Superior temporal gyrus (tissue), 1 donor: ENCODE results near the gene GNB1L.
"Not testable (repeated sequence)": the region's sequence is repeated elsewhere in the genome, so short reads cannot be mapped to it uniquely, and the experiment has no call there.

Experiments
- DNase-seq: peaks from one replicate; pipeline ENCODE4 v3.0.0-alpha.2; 2016; ENCODE audit errors: extremely low spot score

Gene GNB1L

DNA sequence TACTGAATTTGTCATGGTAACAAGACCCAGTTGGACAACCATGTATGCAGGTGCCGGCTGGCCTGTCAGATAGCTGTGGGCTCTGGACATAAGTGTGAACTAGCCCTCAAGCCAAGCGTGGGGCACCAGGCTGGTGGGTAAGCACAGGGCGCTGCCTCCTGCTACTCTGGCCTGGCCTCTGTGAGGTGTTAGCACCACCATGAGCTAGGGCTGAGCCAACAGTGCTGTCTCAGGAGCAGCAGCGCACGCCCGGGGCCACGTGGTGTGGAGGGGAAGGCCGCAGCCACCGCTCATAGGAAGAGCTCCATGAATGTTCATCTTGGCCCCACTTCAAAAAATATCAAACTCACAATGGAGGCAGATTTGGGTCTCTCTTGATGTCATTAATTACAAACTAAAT is 35.3 kb upstream of the GNB1L start:
- no peak for DNase-seq

DNA sequence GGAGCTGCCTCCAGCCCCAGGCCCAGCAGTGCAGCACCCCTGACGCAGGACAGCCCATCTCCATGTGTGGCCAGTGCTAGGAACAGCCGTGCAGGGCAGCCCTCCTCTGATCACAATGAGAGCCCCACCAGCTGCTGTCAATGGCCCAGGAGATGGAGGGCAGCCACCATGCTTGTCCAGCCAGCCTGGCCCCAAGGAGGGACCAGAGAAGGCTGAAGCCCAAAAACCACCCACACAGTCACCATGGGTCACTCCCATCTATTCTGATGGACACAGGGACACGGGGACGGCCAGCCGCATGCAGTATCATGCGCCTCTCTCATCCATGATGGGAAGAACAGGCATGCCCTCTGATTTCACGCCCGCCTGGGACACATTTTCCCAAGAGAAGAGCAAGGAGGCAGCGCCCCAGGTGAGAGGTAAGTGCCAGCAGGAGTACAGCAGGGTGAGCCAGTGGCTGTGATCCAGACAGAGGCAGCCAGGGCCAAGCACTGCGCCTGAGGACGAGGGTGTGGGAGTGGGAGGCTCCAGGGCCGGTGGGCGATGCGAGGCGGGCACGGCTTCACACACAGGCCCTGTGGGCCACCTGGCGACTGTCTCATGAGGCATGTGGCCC is 33.6 kb upstream of the GNB1L start:
- no peak for DNase-seq

DNA sequence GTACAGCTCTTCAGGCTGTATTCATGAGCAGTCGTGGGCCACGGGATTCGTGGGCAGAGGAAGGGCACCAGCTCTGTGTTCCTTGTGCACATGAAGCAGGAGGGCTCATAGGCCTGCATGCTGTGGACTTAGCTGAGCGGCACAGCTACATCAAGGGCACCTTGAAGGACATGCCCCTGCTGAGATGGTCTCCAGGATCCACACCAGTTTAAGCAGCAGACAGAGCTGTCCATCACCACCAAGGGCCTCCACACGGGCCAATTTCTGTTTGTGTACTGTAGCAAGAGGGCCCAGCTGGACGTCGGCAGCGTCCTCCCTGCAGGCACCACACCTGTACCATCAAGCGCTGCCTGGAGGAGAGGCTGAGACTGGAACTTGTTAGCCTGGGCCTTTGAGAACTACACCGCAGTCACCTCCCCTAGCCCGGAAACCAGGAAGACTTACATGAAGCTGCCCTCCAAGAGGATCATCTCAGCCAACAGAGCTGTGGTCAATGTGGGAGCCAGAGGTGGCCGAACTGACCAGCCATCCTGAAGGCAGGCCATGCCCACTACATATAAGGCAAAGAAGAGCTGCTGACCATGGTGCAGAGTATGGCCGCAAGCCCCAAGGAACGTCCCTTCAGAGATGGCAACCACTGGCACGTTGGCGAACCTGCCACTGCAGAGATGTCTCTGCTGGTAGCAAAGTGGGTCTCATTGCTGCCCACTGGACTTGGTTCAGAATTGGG is 32.7 kb upstream of the GNB1L start:
- DNase-seq = no peak

DNA sequence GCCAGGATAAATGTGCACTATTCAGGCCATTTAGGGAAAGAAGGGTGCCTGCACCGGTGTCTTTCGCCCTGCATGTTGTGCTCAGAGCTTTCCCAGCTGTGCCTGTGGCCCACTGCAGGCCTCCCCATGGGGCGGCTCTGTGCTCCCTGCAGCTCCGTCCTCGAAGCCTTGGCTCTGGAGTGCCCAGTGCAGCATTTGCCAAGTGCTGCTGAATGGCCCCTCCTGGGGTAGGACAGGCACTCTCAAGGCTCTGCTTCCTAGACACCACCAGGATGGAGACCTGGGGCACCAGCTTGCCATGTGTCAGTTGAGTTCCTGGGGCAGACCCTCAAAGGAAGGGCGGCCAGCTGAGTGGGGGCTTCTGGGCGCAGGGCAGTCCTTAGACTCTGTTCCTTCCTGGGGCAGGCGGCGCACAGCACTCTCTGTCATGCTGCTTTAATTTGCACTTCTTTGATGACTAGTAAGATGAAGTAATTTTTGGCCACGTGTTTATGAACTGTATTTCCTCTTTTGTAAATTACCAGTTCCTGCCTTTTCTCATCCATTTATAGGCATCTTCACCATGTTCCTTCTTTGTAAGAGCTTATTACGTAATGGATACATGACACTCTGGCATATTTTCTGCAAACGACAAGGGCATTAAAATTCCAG is 32.1 kb upstream of the GNB1L start:
- peak; percentile 55 for DNase-seq

DNA sequence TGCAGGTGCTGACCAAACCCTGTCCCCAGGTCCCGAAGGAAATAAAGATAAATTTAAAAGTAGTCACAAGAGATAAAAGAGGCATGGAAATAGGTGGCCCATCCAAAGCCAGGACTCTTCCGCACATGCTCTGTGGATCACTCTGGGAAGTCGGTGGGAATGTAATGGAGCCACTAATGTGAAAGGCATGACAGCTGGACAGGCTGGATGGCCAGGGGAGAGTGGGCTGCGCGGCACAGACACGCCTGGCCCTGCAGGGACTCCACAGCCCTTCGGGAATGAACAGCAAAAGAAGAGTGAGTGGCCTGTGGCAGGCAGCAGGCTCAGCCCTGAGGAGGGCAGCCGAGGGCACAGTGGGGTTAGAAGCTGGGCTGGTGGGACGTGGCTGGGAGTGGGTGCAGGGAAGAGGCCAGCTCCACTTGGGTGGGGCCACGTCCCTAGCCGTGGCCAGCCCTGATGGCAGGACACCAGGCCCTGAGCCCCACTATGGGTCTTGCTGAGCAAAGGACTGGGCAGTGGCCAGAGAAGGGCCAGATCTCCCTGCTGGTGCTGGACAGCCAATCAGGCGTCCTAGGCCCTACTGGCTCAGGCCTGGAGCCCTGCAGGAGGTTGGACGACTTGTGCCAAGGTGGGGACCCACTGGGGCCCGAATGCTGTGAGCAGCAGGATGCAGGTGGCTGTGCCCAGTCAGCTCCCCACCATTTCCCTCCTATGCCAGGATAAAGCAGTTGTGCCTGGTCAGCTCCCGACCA is 31.3 kb upstream of the GNB1L start:
- DNase-seq = no peak

DNA sequence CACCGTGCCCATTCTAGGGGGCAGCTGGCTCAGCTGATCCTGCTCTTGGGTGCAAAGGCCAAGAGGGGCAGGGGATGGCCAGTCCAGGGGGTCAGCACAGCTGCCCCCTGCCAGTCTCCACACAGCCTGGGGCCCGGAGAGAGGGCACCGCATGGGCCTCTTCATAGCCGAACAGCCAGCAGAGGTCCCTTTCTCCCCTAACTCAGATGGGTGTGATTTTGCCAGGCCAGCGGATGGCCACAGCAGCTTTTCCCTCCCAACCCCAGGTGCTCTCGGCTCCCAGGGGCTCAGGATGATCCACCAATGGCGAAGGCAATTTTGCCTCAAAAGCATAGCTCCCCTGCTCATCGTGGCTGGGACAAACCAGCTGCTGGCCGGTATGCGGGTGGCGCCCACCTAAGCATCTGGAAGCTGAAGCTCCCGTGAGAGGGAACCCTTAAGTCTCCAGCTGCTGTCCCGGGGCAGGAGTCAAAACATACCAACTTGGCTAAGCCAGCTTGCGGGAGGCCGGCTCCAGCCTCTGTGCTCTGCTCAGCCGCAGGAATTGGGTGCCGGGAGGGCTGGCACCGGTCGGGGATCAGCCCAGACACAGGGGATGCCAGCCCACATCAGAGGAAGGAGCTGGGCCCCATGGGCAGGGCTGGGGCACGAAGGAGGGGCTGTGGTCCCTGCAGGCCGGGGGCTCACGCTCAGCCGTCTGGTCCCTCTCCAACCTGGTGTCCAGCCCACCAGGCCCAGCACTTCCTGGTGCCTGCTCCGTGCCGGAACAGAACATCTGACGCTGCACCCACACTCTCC is 30.5 kb upstream of the GNB1L start:
- DNase-seq = no peak

DNA sequence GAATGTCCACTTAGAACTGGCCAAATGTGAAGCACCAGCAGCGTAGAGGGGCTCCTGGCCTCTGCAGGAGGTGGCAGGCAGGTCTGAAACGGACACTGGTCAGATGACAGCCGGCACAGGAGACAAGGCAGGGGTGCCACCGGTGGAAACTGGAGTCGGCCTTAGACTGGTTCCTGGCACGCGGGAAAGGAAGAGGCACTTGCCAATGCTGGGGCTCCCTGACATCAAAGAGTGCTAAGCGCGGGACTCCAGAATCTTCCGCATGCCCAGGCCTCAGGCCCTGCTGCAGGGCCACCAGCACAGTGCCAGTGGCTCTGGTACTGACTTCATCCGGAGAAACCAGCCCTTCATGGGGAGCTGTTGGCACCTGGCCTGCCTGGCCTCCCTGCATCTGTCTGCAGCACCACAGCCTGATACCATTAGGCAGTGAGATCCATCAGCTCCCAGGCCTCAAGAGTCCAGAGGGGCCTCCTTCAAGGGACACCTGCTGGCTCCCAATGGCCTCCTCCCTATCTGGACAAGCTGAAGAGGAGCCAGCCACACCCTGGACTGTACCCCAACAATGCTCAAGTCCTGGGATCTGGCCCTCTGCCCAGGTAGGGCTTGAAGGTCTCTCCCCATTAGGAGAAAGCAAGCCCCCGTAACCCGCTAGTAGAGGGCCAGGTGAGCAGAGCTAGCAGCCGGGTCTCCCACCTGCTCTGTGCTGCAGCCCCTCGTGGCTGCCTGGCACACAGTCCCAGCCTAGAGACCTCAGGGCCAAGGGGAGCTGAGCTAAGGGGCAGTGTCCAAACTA is 29.7 kb upstream of the GNB1L start:
- no peak for DNase-seq

DNA sequence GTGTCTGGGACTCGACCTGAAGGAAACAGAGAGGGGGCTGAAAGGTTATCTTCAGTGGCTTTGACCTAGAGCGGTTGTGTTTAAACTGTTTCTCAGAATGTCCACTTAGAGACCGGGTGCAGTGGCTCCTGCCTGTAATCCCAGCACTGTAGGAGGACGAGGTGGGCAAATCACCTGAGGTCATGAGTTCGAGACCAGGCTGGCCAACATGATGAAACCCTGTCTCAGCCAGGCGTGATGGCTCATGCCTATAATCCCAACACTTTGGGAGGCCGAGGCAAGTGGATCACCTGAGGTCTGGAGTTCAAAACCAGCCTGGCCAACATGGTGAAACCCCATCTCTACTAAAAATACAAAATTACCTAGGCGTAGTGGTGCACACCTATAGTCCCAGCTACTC is 28.8 kb upstream of the GNB1L start:
- DNase-seq = not testable (repeated sequence)

DNA sequence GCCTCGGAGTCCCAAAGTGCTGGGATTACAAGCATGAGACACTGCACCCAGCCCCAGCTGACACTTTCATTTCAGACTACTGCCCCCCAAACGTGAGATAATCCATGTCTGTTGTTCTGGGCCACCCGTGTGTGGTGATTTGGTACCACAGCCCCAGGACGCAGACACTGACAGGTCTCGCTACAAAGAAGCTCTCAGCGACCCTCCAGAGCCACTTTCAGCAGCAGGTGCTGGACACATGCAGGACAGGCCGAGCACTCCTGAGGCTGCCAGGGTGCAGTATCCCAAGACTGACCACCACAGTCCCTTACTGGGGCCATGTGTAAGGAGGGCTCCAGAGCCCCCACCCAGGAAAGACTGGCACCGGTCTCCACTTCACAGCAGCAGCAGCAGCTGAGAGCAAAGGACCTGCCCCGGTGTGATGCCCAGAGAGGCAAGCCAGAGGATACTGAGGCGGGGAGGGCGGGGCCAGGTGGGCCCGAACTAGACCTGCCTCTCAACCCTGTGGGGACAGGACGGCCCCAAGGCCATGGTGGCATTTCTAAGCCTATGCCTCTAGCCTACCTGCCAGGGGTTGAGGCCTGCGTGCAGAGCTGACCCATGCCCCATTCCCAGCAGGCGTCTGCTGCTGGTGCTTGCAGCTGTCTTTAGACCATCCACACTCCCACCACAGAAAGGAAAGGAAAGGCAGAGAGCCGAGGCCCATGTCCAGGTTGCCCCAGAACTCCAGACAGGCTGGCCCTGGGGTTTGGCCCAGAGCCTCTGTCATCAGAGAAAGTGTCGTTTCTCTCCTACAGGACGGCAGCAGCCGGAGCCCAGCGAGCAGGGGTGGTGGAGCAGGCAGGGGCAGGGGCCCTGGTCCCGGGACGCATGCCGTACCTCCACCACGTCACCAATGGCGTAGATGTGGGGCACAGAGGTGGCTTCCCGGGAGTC is 28.0 kb upstream of the GNB1L start:
- DNase-seq = no peak

DNA sequence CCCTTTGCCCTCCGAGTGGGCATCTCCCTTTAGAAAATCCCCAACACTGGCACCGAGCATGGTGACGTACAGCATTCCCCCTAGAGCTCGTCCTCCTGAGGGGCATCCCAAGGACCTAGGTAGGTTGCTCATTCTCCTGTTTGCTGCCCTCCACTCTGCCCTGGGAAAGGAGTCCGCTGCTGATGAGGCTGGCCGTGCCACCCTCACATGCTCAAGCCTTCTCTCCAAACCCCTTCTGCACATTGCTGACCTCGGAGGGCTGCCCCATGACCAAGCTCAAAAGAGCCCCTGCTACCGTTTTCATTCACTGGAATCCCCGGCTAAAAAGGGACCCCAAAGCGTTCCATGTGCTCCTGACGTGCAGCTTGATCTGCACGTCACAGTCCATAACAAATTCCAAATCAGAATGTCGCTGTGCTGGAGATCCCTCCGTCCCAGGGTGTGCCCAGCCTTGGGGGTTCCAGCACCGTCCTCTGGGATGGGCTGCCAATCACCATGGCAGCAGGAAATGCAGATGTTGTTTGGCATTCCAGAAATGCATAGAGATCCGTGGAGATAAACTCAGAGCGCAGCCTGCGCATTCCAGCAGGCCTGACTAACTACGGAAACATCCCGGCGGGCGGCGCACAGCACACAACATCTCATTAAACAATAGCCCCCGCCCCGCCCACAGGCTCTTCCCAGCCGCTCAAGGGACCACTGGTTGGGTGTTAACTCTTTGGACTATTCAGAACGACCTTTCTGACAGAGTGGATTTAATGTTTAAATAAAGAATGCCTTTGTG is 26.3 kb upstream of the GNB1L start:
- DNase-seq = no peak

DNA sequence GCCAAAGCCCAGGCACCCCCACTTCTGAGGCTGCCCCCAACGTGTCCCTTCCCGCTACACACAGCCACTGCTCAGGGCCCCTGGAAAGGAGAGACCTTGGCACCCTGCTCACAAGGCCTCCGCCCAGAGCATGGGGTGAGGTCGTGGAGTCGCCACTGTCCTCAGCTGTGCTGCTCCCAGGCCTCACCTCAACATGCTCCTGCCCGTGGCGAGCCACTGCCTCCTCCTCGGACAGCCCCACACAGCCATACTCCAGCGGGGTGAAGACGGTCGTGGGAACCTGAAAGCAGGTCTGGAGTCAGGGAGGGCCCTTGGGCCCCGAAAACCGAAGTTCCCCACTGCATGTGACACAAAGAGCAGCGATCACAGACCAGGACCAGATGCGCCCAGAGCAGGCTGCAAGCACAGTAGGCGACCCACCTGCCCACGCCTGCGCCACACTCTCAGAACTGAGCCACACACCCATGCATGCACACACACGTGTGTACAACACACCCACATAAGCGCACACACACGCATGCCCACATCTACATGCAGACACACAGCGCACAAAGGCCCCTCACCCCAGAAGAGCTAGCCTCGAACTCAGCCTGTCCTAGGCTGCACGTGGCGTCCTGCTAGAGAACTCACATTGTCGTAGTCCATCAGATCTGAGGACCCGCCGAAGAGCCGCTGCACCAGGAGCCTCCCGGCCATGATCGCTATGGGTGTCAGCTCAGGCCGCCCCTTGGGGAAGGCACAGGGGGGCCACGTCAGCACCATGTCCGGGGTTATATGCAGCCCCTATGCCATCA is 25.5 kb upstream of the GNB1L start:
- DNase-seq = no peak

DNA sequence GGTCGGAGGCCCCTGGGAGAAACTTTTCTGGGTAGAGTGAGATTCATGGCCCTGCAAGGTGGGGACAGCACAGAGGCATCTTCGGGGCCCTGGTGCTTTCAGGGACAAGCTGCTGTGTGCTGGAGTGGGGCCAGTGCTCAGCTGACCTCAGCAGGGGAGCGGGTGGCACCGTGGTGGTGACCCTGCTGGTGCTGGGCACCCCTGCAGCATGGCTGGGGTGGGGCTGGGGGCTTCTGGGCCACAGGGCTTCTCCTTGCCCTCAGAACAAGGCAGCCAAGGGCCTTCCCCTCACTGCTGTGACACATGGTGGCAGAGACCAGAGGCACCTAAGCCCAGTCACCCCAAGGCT is 24.9 kb upstream of the GNB1L start:
- DNase-seq = no peak

DNA sequence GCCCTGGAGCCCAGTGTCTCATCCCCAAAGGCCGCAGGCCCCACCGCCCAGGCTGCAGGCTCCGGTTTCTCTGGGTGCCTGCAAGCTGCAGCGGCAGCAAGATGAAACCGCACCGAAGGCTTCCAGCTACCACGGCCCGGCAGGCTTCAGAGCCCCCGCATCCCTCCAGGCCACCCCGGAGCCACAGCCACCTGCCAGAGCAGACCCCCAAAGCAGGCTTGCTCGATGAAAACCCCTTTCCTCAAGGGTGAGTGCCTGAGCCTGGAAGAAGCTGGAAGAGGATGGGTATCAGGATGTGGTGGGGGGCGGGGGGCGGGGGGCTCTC is 24.5 kb upstream of the GNB1L start:
- no peak for DNase-seq

DNA sequence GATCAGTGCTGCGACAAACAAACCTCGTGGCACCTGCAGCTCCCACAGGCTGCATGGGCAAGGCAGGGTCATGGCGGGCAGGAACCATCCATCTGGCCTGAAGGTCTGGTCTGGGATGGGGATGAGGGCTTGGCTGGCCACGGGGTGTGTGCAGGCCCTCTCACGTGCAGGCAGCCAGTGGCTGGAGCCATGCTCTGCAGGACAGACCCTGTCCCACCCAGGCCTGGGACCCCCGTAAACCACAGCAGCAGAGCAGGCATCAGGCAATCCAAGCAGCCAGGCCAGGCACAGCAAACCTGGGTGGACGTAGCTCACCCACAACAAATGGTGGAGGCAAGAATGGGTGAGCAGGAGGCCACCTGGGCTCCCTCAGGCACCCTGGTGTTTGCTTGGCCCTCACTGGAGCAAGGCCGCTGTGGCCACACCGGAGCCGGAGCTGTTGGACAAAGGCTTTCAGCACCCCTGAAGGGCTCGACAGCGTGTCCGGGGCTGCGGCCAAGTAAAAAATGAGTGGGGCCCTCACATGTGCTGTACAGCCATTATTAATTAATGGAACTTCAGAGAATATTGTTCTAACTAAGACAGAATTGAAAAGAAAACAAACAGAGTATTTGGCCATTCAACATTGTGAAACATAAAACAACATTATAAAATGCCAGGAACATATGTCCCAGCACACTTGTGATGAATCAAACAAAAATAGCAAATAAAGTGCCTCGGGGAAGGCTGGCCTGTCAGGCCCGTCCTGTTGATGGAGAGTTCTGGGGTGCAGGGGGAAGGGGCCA is 24.0 kb upstream of the GNB1L start:
- no peak for DNase-seq

DNA sequence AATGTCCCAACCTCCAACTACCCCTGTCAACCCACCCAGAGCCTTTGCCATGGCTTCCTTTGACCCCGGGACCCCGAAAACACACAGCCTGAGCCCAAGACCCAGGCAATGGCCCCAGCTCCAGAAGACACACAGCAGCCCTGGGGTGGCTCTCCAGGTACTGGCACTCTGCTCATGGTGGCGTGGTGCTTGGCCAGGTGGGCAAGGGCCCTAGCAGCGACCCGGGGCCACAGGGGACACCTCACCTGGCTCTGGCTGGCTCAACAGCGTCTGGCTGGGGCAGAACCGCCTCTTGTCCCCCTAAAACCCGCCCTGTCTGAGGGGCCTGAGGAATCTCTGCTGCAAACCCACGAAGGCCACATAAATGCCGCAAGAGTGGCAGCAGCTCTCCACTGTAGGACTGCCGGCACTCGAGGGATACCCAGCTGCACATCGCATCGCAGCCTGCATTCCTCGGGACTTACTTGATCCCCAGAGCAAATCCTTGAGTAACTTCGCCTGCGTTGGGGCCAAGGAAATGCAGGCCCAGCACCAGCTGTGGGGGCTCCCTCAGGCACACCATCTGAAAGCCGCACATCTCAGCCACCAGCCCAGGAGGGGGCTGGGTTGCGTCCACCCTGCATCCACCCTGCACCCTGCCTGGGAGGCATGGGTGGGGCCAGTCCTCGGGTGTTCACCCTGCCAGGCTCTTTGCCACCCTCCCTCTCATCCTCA is 23.1 kb upstream of the GNB1L start:
- no peak for DNase-seq

DNA sequence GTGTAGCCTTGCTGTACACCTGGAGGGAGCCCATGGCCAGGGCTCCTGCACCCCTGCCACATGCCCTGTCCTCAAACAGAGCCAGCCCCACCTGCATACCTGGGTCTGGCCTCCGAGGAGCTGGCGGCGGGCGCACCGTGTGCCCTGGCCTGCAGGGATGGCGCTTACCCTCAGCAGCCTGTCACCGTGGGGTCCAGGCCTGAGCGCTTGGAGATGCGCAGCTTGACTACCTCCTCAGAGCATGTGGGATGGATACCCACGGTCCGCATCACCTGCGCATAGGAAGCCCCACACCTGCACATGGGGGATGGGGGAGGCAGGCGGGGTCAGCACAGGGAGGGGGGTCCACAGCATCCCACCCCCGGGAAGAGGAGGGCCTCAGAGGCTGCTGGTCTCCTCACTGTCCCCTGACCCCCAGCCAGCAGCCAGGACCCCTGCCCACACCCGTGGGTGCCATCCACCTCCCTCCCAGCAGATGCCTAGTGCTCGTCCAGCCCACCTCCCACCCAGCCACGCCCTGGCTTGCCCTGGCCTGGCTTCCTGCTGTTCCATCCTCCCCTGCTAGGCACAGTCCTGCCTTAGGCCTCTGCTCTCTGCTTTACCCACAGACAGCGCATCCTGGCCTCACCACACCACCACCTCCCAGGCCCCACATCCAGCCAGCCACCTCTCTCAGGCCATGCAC is 22.4 kb upstream of the GNB1L start:
- no peak for DNase-seq
